HG03354 (cell line): ENCODE data around the gene APLF.
"Not testable (repeated sequence)": the region's sequence is repeated elsewhere in the genome, so short reads cannot be mapped to it uniquely, and the experiment has no call there.

ENCODE experiments used
- ATAC-seq: cut with Tn5 transposase; IDR thresholded peaks from one replicate; pipeline ENCODE4 v1.9.1; 2021; ENCODE audit warnings: mild to moderate bottlenecking; ENCODE audit not compliant: unreplicated experiment, poor library complexity, severe bottlenecking

Gene APLF

DNA sequence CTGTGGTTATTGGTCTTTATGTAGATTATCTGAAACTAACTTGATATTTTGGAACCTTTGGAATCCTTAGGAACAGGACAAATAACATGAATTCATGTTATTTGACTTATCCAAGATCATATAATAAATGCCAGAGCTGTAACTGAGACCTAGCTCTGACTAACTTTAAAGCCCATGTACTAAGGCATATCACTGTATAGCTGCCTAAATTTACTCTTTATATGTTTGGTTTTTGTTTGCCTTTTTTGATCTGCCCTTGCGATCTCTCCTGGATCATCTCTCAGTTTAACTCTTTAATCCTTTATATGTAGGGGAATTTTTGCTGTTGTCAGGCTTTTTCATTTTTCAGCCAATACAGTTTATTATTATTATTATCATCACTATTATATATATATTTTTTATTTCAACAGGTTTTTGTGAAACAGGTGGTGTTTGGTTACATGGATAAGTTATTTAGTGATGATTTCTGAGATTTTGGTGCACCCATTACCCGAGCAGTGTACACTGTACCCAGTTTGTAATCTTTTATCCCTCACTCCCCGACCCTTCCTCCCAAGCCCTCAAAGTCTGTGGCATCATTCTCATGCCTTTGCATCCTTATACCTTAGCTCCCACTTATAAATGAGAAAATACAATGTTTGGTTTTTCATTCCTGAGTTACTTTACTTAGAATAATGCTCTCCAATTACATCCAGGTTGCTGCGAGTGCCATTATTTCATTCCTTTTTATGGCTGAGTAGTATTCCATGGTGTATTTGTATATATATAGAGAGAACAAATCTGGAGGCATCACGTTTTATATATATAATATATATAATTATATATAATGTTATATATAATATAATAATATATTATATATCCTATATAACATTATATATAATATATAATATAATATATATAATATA is 48.9 kb downstream of the APLF start:
- ATAC-seq = no peak

GRCh38 chr2:68519236-68519635 is 51.9 kb downstream of the APLF start:
- no peak for ATAC-seq

- ATAC-seq = no peak
Observed at GRCh38 chr2:68521037-68521436, 53.7 kb downstream of the APLF start.

DNA sequence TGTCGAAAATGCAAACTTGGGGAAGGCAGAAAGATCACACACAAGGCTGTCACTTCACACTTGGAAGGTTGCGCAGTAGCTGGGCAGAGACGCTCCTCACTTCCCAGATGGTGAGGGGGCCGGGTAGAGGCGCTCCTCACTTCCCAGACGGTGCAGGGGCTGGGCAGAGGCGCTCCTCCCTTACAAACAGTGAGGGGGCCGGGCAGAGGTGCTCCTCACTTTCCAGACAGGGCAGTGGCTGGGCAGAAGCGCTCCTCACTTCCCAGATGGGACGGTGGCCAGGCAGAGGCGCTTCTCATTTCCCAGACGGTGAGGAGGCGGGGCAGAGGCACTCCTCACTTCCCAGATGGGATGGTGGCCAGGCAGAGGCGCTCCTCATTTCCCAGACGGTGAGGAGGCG is 59.6 kb downstream of the APLF start:
- not testable (repeated sequence) for ATAC-seq

DNA sequence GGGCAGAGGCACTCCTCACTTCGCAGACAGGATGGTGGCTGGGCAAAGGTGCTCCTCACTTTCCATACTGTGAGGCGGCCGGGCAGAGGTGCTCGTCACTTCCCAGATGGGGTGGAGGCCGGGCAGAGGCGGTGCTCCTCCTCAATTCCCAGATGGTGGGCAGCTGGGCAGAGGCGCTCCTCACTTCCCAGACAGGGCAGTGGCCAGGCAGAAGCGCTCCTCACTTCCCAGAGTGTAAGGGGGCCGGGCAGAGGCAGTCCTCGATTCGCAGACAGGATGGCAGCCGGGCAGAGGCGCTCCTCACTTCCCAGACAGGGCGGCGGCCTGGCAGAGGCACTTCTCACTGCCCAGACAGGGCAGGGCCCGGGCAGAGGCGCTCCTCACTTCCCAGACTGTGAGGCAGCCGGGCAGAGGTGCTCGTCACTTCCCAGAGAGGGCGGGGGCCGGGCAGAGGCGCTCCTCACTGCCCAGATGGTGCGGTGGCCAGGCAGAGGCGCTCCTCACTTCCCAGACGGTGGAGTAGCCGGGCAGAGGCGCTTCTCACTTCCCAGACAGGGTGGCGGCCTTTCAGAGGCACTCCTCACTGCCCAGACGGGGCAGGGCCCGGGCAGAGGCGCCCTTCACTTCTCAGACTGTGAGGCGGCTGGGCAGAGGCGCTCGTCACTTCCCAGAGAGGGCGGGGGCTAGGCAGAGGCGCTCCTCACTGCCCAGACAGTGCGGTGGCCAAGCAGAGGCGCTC is 60.1 kb downstream of the APLF start:
- ATAC-seq = not testable (repeated sequence)

GRCh38 chr2:68529156-68529555 is 61.8 kb downstream of the APLF start:
- ATAC-seq = not testable (repeated sequence)

DNA sequence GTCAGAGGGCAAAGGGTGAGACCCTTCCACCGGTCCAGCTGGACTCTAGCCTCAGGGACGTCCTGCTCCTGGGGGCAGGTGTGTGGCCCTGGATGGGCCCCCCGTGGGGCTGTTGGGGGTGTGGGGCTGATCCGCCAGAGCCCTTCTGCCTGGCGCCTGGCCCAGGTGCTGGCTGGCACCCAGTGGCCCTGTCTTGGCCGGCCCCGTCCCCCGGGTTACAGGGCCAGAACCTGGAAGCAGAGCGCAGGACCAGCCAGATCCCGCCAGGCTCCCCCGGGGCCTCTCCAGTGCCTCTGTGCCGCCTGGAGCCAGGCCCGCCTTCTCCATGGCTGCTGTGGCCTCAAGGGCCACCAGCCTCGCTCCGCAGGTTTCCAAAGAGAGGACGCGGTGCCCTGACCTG is 62.3 kb downstream of the APLF start:
- not testable (repeated sequence) for ATAC-seq

DNA sequence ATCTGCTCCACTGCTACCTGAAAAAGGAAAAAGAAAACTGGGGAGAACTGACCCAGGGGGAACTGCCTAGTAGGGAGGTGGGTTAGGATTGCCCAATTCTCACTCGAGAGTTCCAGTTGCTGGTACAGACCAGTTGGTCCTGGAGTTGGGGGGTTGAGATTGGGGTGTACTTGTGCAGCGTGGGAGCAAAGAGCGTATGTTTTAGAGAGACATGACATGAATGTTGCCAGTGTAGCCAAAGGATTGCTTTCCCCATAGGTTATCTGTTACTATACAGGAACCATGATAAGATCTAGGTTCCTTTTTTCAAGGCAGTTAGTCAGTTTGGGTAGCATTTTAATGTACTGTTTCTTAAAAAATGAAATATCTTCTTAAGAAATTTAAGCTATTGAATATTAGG is 68.6 kb downstream of the APLF start:
- ATAC-seq = no peak

DNA sequence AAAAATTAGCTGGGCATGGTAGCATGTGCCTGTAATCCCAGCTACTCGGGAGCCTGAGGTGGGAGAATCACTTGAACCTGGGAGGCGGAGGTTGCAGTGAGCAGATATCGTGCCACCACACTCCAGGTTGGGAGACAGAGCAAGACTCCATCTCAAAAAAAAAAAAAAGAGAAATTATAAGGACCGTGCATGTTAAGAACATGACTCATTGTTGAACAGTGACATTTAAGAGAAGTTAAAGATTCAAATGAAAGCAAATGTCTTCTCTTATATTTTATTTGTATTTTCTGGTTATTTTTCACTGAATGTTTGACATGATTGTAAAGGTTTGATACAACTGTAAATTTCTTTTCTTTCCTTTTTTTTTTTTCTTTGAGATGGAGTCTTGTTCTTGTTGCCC is 69.6 kb downstream of the APLF start:
- ATAC-seq = no peak

DNA sequence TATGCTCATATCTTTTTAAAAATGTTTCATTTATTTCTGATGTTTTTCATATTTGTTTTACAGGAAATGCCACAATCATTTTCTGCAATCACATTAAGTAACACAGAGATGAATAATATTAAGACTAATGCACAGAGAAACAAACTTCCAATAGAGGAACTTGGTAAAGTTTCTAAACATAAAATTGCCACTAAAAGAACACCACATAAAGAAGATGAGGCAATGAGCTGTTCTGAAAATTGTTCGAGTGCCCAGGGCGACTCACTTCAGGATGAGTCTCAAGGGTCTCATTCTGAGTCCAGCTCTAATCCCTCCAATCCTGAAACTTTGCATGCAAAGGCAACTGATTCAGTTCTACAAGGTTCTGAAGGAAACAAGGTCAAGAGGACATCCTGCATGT is 70.4 kb downstream of the APLF start:
- ATAC-seq = no peak

DNA sequence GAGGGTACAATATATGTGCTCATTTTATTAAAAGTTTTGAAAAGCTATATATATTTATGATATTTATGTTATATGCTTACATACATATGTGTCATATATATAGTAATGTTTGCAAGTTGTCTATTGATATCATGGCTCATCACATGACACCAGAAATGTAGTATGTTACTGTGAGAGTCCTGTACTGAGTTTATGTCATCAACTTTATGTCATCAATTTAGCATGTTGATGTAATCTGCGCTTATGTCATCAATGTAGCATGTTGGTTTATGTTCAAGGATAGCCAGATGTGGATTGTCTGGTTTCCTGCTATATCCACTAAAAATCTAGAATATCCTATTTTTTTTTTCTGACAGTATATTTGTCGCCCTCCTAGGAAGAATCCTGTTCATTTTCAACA is 77.4 kb downstream of the APLF start:
- no peak for ATAC-seq

- no peak for ATAC-seq
Observed at GRCh38 chr2:68548396-68548795, 81.0 kb downstream of the APLF start.

DNA sequence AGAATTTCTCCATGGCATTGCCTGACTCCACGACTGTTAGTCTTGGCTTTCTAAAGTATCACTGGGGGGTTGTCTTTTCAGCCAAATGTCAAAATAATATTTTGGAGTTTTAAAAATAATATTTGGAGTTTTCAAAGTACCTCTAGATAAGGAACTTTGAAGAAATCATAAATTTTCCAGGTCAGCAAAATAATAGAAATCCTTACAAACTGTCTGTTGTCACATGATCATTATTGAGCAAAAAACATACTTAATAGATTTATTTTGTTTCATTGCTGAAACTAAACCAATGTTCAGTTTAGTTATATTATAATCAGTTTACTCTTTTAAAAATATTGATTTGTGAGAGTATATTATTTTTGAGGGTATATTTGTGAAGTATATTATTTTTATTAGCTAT is 85.7 kb downstream of the APLF start:
- no peak for ATAC-seq

- not testable (repeated sequence) for ATAC-seq
Observed at GRCh38 chr2:68555425-68556206, 88.2 kb downstream of the APLF start.

- ATAC-seq = no peak
Observed at GRCh38 chr2:68556381-68556780, 89.0 kb downstream of the APLF start.

DNA sequence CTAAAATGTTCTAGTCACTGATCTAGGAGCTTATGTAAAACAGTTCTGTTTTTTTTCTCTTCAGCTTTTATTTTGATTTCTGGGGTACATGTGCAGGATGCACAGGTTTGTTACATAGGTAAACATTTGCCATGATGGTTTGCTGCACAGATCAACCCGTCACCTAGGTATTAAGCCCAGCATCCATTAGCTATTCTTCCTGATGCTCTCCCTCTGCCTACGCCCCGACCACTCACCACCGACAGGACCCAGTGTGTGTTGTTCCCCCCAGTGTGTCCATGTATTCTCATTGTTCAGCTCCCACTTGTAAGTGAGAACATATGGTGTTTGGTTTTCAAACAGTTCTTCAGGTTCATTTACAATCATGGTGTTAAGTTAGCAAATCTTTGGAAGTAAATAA is 91.2 kb downstream of the APLF start:
- no peak for ATAC-seq

DNA sequence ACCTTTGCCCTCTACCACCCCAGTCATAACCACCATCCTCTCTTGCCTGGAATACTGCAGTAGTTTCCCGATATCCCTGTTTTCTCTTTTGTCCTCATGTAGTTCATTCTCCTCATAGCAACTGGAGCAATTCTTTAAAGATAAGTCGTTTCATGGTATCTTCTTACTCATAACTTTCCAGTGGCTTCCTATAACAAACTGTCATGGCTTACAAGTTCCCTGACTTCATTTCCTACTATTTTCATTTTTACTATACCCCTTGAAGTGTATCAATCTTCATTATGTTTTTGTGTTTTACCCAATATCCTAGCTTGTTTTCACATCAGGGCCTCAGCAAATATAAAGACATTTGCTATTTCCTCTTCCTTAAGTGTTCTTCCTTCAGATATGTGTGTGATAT is 92.3 kb downstream of the APLF start:
- no peak for ATAC-seq

DNA sequence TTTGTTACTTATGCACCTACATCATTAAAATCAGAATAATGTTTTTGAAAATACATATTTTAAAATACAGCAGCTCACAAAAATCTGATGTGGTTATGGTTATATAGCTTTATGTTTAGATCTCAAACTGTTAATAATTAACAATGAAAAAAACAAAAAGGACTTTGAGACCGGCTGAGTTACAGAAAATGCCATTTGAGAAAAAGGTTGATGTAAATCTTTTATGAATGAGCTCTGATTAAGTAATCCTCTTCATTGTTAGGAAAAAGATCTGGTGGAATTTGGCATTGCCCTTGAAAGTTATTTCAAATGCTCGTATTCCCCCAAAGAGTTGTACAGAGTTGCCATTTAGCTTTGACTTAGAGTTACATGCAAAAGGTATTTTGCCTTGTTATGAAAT is 93.2 kb downstream of the APLF start:
- no peak for ATAC-seq

DNA sequence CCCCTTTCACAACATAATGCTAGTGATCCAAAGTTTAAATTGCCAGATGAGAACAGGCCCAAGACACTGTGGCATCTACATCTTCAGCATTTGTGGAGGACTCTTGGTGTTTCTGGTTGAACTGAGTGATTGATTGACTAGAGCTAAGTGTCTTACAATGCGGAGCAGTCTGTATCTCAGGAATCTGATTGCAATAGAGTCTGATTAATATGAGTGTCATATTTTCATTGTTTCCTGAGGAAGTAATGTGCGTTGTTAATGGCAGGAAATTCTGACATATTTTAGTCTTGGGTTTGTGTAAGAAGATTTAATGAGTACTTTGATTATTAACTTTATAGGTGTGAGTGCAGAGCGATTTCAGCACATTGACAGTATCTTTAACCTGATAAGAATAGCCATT is 94.0 kb downstream of the APLF start:
- no peak for ATAC-seq

- ATAC-seq = no peak
Observed at GRCh38 chr2:68562934-68563333, 95.5 kb downstream of the APLF start.
